ENCODE results near the gene ANXA6. TPM values are rescaled to one million over a fixed set of nuclear protein-coding genes. Genes with fewer than 3 reads are reported as not detected.

Gene ANXA6
- total and polyA plus RNA-seq, 10 of the 15 experiments (the other 5 are each of a cell fraction or from before 2014, with no cell fraction given): 44.0 to 571 (median 465) TPM

DNA sequence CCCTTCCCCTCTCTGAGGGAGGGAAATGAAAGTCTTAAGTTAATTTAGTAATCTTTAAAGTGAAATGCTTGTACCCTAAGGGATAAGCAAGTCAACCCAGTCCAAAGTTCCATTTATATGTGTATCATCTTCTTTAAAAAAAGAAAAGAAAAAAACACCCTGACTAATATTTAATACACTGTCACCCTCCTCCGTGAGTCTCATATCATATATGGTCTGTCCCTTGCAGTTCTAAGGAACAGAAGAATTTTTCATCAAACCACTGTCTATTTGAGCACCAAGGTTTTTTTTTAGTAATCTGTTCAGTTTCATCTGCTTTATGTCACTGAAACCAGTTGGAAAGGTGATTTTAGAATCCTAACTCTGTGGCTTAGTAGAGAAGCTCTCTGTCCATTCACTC is 92.0 kb downstream of the ANXA6 start (continued):
- TF ChIP-seq SP1 (IDR thresholded peaks at IDR 0.05; ENCODE audit: low read depth, low read length) (no peak), ZNF384 (IDR thresholded peaks at IDR 0.05; ENCODE audit: borderline replicate concordance, low read depth, low read length) (no peak), HDGF (IDR thresholded peaks at IDR 0.05) (no peak), SMC3 (IDR thresholded peaks at IDR 0.05; ENCODE audit: borderline replicate concordance, low read length) (no peak)
- TF ChIP-seq, protein P1, sequence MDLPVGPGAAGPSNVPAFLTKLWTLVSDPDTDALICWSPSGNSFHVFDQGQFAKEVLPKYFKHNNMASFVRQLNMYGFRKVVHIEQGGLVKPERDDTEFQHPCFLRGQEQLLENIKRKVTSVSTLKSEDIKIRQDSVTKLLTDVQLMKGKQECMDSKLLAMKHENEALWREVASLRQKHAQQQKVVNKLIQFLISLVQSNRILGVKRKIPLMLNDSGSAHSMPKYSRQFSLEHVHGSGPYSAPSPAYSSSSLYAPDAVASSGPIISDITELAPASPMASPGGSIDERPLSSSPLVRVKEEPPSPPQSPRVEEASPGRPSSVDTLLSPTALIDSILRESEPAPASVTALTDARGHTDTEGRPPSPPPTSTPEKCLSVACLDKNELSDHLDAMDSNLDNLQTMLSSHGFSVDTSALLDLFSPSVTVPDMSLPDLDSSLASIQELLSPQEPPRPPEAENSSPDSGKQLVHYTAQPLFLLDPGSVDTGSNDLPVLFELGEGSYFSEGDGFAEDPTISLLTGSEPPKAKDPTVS (IDR thresholded peaks at IDR 0.05; ENCODE audit: low read depth, low read length): no peak

DNA sequence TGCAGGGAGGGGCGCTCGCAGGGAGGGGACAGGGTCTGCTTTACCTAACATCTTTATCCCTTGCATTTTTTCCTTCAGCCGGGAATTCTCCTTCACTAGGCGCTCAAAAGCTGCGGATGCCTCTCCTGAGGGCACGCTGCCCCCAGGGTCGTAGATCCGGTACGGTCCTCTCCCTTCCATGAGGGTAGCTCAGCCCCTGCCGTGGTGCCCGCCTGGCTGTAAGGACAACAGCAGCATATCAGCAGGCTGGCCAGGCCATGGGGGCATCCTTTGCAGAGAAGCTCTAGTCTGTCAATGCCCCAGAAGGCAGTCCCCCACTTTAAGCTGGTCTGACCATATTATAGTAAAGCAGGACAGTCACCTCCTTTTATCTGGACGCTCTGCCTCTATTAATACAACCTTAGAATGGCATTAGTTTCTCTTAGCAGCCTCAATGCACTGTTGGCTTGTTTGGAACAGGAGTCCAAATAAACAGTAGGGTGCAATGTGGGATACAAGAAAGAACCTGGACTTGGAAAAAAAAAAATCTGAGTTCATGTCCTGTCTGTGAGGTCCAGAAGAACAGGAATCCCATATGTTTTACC is 92.6 kb downstream of the ANXA6 start:
- no peak overlapping the region for H2AFZ ChIP-seq (ENCODE audit: control insufficient read depth, low read depth, low read length)
- ChIA-PET SMC1A (ENCODE audit: uncharacterized antibody, unreplicated experiment) (interaction anchor here (0.9 to 2.7 kb wide), 8 partner anchors 13 to 59 kb away, joined by 3 to 13 read pairs (median 6); no protein-coding TSS in a partner anchor), RAD21 (ENCODE audit: unreplicated experiment) (interaction anchor here (0.9 to 2.0 kb wide), 6 partner anchors 14 to 100 kb away, joined by 3 to 18 read pairs (median 3); no protein-coding TSS in a partner anchor), POLR2A (interaction anchor here (1.0 to 2.3 kb wide), 6 partner anchors 14 to 46 kb away, joined by 3 to 12 read pairs (median 4); no protein-coding TSS in a partner anchor), CTCF (interaction anchor here (0.6 to 3.6 kb wide), 7 partner anchors 13 to 686 kb away, joined by 3 to 23 read pairs (median 8); no protein-coding TSS in a partner anchor)
- H3K4me2 ChIP-seq (ENCODE audit: control insufficient read depth, insufficient read depth): peak overlapping the region; percentile 30; the same call in 1 of the 2 replicates
- H3K36me3 ChIP-seq (ENCODE audit: control insufficient read depth in 2 of 2, insufficient read depth in 2 of 2, low read length in 1 of 2): peaks cover 49 to 68% of the 10 kb centered on the region in 2 experiments
- in situ Hi-C loops (cut with MboI) (no loop called here), intact Hi-C loops (cut with micrococcal nuclease; ENCODE audit: unreplicated experiment) (no loop called here)
- H3K27me3 ChIP-seq (replicated peaks in 1 of 2; ENCODE audit: control insufficient read depth in 2 of 2, insufficient read depth in 2 of 2, low read length in 1 of 2): no peaks in the 10 kb centered on the region
- H3K4me3 ChIP-seq: no peak overlapping the region
- no peak overlapping the region; the same call in 1 of the 2 replicates for H3K27ac ChIP-seq (ENCODE audit: control insufficient read depth, insufficient read depth)
- H3K79me2 ChIP-seq (ENCODE audit: control insufficient read depth, insufficient read depth, low read length): peaks cover 85% of the 10 kb centered on the region
- BruUV-seq (replicated peaks): no TSS peak
- ATAC-seq: no peak
- H3K9me3 ChIP-seq (replicated peaks; ENCODE audit: control insufficient read depth, insufficient read depth, low read length): no peaks in the 10 kb centered on the region
- H4K20me1 ChIP-seq (ENCODE audit: control insufficient read depth, insufficient read depth): peaks cover 37% of the 10 kb centered on the region
- no peak for FAIRE-seq
- peaks cover 82% of the 10 kb centered on the region for H3K4me1 ChIP-seq (ENCODE audit: control insufficient read depth, insufficient read depth, low read length)
- no peak overlapping the region; the same call in 1 of the 2 replicates for H3K9ac ChIP-seq (ENCODE audit: control insufficient read depth, insufficient read depth, low read length)
- WGBS (ENCODE audit: insufficient coverage, insufficient replicate concordance, low lambda C conversion rate, missing lambda C conversion rate): 94% methylated on average over 12 of the region's 12 CpGs
- DNase-seq (ENCODE audit: low read depth, low spot score): no peak
- TF ChIP-seq BACH1 (IDR thresholded peaks at IDR 0.05; ENCODE audit: borderline replicate concordance) (no peak), SIX5 (IDR thresholded peaks at IDR 0.05; ENCODE audit: low read depth, low read length, severe bottlenecking) (no peak), HDAC2 (IDR thresholded peaks at IDR 0.05) (no peak), YBX1 (IDR thresholded peaks at IDR 0.05) (no peak), ZNF384 (IDR thresholded peaks at IDR 0.05; ENCODE audit: borderline replicate concordance, low read depth, low read length) (no peak), RAD51 (IDR thresholded peaks at IDR 0.05) (no peak), RBBP5 (conservative IDR thresholded peaks at IDR 0.05) (no peak), SREBF2 (IDR thresholded peaks at IDR 0.05; ENCODE audit: low read length) (no peak), RFX5 (IDR thresholded peaks at IDR 0.05; ENCODE audit: low read depth, low read length) (no peak), CREM (IDR thresholded peaks at IDR 0.05; ENCODE audit: low read depth) (no peak), EGR1 (IDR thresholded peaks at IDR 0.05; ENCODE audit: borderline replicate concordance in 1 of 2, low read depth in 2 of 2, low read length in 2 of 2) (no peak)
- TF ChIP-seq, protein P2, sequence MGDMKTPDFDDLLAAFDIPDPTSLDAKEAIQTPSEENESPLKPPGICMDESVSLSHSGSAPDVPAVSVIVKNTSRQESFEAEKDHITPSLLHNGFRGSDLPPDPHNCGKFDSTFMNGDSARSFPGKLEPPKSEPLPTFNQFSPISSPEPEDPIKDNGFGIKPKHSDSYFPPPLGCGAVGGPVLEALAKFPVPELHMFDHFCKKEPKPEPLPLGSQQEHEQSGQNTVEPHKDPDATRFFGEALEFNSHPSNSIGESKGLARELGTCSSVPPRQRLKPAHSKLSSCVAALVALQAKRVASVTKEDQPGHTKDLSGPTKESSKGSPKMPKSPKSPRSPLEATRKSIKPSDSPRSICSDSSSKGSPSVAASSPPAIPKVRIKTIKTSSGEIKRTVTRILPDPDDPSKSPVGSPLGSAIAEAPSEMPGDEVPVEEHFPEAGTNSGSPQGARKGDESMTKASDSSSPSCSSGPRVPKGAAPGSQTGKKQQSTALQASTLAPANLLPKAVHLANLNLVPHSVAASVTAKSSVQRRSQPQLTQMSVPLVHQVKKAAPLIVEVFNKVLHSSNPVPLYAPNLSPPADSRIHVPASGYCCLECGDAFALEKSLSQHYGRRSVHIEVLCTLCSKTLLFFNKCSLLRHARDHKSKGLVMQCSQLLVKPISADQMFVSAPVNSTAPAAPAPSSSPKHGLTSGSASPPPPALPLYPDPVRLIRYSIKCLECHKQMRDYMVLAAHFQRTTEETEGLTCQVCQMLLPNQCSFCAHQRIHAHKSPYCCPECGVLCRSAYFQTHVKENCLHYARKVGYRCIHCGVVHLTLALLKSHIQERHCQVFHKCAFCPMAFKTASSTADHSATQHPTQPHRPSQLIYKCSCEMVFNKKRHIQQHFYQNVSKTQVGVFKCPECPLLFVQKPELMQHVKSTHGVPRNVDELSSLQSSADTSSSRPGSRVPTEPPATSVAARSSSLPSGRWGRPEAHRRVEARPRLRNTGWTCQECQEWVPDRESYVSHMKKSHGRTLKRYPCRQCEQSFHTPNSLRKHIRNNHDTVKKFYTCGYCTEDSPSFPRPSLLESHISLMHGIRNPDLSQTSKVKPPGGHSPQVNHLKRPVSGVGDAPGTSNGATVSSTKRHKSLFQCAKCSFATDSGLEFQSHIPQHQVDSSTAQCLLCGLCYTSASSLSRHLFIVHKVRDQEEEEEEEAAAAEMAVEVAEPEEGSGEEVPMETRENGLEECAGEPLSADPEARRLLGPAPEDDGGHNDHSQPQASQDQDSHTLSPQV (IDR thresholded peaks at IDR 0.05): no peak
